KOPT-K1 (cell line): ENCODE data around the gene GPC3.
"Not testable (repeated sequence)": the region's sequence is repeated elsewhere in the genome, so short reads cannot be mapped to it uniquely, and the experiment has no call there.

Experiments
- H3K27ac ChIP-seq: fragments of 200-600 bp; sonication (generic); 2 replicates; pipeline ENCODE4 v1.5.1; 2016; ENCODE audit warnings: antibody characterized with exemption, mild to moderate bottlenecking, low read depth, low read length; ENCODE audit not compliant: poor library complexity, severe bottlenecking
- H3K36me3 ChIP-seq: fragments of 200-600 bp; sonication (generic); 2 replicates; pipeline ENCODE4 v1.5.1; 2017; ENCODE audit warnings: antibody characterized with exemption, mild to moderate bottlenecking, low read length, moderate library complexity; ENCODE audit not compliant: insufficient read depth
- H3K9me3 ChIP-seq: fragments of 200-600 bp; sonication (generic); 2 replicates; pipeline ENCODE4 v1.5.1; 2017; ENCODE audit warnings: antibody characterized with exemption, low read length, mild to moderate bottlenecking; ENCODE audit not compliant: insufficient read depth, poor library complexity, severe bottlenecking

The GPC3 gene

DNA sequence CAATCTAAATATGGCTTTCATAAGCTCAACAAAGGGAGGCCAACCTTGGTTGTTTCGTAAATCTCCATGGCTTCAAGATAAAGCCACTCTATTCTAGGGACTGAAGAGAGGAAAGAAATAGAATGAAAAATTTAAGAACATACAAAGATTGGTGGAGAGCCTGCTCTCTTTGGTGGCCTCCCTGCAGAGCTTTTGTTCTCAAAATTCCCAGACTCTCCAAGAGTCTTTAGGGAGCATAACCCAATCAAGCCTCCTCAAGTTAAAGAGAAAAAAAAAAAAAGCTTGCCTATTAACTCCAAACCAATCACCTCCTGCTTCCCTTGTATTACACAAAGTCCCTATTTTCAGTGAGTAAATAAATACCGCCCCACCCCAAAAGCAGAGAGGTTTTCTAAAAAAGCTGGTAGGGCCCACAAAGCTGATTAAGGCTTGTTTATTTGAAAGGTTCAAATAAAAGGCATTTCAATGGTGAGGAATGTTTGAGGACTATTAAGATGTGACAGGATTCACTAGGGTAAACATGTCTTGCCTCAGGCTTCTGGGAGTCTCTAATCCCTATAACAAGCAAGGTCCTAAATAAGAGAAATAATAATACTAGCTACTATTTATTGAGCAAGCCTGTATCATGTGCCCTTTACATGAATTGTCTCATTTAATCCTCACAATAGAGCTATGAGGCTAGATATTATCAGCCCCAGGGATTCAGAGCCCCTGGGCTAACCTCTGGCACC is 71.6 kb downstream of the GPC3 start:
- Histone ChIP-seq H3K27ac (no peak overlapping the region), H3K9me3 (no peaks in the 10 kb centered on the region), H3K36me3 (no peaks in the 10 kb centered on the region)

- no peak overlapping the region for H3K27ac ChIP-seq
- H3K9me3 ChIP-seq: no peaks in the 10 kb centered on the region
- H3K36me3 ChIP-seq: no peaks in the 10 kb centered on the region
Observed at GRCh38 chrX:133913009-133913408, 72.4 kb downstream of the GPC3 start.

GRCh38 chrX:133911825-133912495 is 73.4 kb downstream of the GPC3 start:
- H3K36me3 ChIP-seq: no peaks in the 10 kb centered on the region
- no peak overlapping the region for H3K27ac ChIP-seq
- no peaks in the 10 kb centered on the region for H3K9me3 ChIP-seq

DNA sequence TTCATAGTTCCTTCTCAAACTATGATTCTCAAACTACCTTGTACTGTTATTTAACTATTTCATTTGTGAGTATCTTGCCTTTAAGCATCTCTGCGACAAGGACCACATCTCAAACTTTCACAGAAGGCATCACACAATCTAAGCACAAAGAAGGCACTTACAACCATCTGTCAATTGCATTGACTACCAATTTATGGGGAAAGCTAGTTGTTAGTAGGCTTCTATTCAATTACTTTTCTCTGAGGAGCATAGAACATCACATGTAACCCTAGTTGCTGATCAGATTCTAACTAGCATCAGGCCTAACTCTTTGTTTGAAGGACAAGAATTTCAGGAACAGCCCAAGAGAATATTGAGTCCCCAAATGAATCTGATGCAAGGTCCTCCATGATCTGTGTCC is 74.9 kb downstream of the GPC3 start:
- Histone ChIP-seq H3K36me3 (no peaks in the 10 kb centered on the region), H3K27ac (no peak overlapping the region), H3K9me3 (no peaks in the 10 kb centered on the region)

DNA sequence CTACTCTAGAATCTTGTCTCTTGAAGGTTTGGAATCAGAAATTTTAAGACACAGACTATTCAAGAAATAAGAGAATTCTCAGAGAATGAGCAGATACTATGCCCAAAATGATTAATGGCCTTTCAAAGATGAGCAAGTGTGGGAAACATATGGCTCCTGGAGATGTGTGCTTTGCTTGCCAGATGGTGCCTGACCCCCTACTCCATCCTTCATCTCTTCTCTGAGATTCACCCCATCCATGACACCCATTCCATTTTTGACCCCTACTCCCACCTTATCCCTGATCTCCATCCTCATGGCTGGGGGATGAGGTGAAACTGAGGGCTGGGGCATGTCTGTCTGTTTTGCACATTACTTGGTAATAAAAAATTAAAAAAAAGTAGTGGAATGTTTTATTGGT is 75.5 kb downstream of the GPC3 start:
- Histone ChIP-seq H3K9me3 (no peaks in the 10 kb centered on the region), H3K27ac (no peak overlapping the region), H3K36me3 (no peaks in the 10 kb centered on the region)

GRCh38 chrX:133908223-133908955 is 77.0 kb downstream of the GPC3 start:
- H3K36me3 ChIP-seq: no peaks in the 10 kb centered on the region
- H3K9me3 ChIP-seq: no peaks in the 10 kb centered on the region
- no peak overlapping the region for H3K27ac ChIP-seq

DNA sequence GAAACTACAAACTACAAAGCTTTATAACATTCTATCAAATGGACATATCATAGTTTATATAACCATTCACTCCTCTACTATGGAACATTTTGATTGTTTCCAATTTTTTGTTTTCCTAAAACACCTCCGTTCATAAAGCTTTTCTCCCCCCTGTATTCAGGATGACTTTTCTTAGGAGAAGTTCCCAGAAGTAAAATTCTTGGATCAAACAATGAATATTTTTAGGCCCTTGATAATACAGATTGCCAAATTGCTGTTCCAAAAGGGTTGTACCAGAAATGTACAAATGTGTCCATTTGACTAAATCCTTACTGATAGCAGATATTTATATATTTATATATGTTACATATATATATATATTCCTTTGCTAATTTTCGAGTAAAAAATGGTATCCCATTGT is 77.8 kb downstream of the GPC3 start:
- H3K9me3 ChIP-seq: no peaks in the 10 kb centered on the region
- H3K36me3 ChIP-seq: no peaks in the 10 kb centered on the region
- no peak overlapping the region for H3K27ac ChIP-seq

GRCh38 chrX:133905305-133905704 is 80.1 kb downstream of the GPC3 start:
- Histone ChIP-seq H3K36me3 (no peaks in the 10 kb centered on the region), H3K27ac (no peak overlapping the region), H3K9me3 (no peaks in the 10 kb centered on the region)

- Histone ChIP-seq H3K36me3 (no peaks in the 10 kb centered on the region), H3K9me3 (no peaks in the 10 kb centered on the region), H3K27ac (no peak overlapping the region)
Observed at GRCh38 chrX:133897593-133898163, 87.7 kb downstream of the GPC3 start.

- Histone ChIP-seq H3K36me3 (no peaks in the 10 kb centered on the region), H3K9me3 (no peaks in the 10 kb centered on the region), H3K27ac (no peak overlapping the region)
Observed at GRCh38 chrX:133892337-133892736, 93.1 kb downstream of the GPC3 start.

GRCh38 chrX:133888984-133889383 is 96.4 kb downstream of the GPC3 start:
- Histone ChIP-seq H3K27ac (no peak overlapping the region), H3K9me3 (no peaks in the 10 kb centered on the region), H3K36me3 (no peaks in the 10 kb centered on the region)

DNA sequence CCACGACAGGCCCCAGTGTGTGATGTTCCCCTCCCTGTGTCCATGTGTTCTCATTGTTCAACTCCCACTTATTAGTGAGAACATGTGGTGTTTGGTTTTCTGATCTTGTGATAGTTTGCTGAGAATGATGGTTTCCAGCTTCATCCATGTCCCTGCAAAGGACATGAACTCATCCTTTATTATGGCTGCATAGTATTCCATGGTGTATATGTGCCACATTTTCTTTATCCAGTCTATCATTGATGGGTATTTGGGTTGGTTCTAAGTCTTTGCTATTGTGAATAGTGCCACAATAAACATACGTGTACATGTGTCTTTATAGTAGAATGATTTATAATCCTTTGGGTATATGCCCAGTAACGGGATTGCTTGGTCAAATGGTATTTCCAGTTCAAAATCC is 97.3 kb downstream of the GPC3 start:
- not testable (repeated sequence) for H3K9me3 ChIP-seq, H3K27ac ChIP-seq, H3K36me3 ChIP-seq

DNA sequence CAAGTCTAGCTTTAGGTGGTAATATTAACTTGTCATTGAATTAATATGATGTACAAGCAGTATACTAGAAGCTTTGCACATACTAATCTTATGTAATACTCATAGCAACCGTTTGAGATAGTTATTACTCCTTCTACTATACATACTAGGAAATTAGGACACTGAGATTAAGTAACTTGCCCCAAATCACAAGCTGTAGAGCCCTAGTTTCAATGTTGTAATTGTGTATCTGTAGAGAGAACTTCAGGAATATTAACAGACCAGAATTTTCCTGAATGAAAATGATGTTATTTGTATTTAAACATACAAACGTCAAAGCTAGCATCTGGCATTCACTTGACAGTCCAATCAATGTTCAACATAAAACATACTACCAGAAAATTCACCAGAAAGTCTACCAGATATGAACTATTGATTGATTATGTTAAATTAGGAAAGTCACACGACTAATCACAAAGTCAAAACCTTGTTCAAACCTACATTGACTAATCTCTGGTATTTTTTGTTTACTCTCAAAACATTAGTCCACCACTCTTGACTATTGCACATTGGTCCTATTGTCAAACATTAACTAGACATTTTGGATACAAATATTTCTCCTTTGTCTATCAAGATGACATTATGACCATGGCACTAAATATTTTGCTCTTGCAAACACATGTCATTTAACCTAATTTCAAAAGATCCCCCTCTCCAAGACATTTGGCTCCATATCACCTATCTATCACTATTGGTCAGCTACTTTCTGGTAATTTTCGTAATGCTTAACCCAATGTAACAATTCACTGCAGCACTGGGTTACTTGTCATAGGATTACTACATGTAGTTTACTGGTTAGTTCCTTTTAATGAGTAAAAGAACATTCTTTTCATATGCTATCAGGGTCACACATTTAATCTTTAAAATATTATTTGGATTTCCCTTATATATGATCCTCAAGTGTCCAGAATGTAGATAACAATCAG is 100.7 kb downstream of the GPC3 start:
- H3K27ac ChIP-seq: no peak overlapping the region
- H3K36me3 ChIP-seq: no peaks in the 10 kb centered on the region
- H3K9me3 ChIP-seq: no peaks in the 10 kb centered on the region

DNA sequence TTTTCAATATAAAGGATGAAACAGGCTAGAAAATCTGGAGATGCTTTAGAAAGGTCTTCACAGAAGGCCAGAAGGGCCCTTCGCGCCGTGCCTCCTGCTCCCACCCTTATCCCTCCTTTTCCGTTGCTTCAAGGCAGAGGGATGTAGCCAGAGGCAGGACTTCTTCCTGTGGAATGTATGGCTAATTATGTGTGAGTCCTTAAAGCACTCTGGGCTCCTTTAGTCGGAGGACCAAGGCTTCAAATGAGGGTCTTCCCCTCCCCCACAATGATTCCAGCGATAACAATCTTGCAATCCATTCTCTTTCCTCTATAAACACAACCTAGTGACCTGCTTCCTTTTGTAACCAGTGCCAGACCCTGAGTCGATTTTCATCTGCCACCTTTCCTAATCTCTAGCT is 103.5 kb downstream of the GPC3 start:
- Histone ChIP-seq H3K36me3 (no peaks in the 10 kb centered on the region), H3K27ac (no peak overlapping the region), H3K9me3 (no peaks in the 10 kb centered on the region)
